ENCODE measurements around the gene SPEM2.

Gene SPEM2

DNA sequence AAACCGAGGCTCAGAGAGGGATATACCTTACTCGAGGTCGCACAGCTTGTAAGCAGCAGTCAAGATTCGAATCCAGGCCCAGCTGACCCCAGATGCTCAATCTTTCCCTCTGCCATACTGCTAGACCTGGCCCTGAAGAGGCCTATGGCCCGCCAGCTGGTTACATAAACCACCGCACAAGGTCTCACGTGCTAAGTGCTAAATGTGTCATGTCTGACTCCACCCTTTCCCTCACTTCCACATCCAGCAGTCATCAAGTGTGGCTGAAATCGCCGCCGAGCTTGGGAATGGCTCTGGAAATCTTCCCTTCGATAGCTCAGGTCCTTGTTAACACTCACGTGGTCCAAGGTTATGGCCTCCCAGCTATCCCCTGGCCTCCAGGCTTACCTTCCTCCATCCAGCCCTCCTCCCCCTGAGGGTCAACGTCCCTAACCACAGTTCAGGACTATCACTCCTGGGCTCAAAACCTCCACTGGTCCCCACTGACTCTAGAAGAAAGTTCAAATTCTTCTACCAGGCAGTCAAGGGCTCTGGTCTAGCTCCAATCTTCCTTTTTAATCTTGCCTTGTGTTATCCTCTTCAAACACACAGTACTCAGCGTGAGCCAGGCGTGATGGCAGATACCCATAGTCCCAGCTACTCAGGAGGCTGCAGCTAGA lies 50.5 kb downstream of the SPEM2 start:
- peak overlapping the region; percentile 77 for H3K27ac ChIP-seq (ENCODE audit: low read depth, low read length, poor library complexity, severe bottlenecking)

DNA sequence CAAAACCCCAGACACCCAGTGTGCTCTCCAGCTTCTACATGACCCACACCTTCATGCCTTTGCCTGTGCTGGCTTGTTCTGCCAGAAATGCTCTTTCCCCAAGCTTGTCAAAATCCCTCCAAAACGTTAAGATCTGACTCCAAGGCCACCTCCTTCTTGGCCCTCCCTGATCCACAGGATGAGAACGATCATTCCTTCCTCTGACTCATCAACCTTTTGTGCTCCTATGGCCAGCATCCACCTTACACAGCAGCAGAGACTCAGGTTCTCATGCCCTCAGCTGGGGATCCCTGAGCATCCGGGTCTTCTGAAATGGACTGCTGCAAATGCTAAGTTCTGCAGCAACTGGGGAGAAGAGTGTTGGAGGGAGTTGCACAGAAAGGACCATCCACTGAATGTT lies 51.1 kb downstream of the SPEM2 start:
- Histone ChIP-seq H3F3A (ENCODE audit: insufficient read depth, low read length) (no peaks in the 10 kb centered on the region), H3K9me3 (ENCODE audit: low read length) (no peaks in the 10 kb centered on the region), H3K4me3 (ENCODE audit: low read depth, low read length, poor library complexity, severe bottlenecking) (peak overlapping the region; percentile 76), H3K4me2 (ENCODE audit: low read length) (peak overlapping the region; percentile 69; the same call in 1 of the 2 replicates), H4K20me1 (ENCODE audit: insufficient read depth, low read length) (no peaks in the 10 kb centered on the region), H3K27ac (ENCODE audit: low read depth, low read length, poor library complexity, severe bottlenecking) (peak overlapping the region; percentile 77), H3K4me1 (ENCODE audit: insufficient read depth, low read length, severe bottlenecking) (peaks cover 44% of the 10 kb centered on the region), H3K9ac (ENCODE audit: low read length) (peak overlapping the region; percentile 14; the same call in 1 of the 2 replicates), H3K79me2 (ENCODE audit: insufficient read depth, low read length) (peaks cover 12% of the 10 kb centered on the region), H3K27me3 (ENCODE audit: insufficient read depth, low read length) (no peaks in the 10 kb centered on the region), H3K9me2 (ENCODE audit: low read depth, low read length) (no peaks in the 10 kb centered on the region), H2AFZ (ENCODE audit: low read length) (no peak overlapping the region), H3K36me3 (ENCODE audit: insufficient read depth, low read length) (no peaks in the 10 kb centered on the region)
- TF ChIP-seq, protein P1, sequence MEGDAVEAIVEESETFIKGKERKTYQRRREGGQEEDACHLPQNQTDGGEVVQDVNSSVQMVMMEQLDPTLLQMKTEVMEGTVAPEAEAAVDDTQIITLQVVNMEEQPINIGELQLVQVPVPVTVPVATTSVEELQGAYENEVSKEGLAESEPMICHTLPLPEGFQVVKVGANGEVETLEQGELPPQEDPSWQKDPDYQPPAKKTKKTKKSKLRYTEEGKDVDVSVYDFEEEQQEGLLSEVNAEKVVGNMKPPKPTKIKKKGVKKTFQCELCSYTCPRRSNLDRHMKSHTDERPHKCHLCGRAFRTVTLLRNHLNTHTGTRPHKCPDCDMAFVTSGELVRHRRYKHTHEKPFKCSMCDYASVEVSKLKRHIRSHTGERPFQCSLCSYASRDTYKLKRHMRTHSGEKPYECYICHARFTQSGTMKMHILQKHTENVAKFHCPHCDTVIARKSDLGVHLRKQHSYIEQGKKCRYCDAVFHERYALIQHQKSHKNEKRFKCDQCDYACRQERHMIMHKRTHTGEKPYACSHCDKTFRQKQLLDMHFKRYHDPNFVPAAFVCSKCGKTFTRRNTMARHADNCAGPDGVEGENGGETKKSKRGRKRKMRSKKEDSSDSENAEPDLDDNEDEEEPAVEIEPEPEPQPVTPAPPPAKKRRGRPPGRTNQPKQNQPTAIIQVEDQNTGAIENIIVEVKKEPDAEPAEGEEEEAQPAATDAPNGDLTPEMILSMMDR (IDR thresholded peaks at IDR 0.05; ENCODE audit: low read length): no peak
- no peak for TF ChIP-seq EZH2 (IDR thresholded peaks at IDR 0.05; ENCODE audit: borderline replicate concordance, low read length)

More for the DNA sequence above, 50.5 kb downstream of the SPEM2 start:
- Histone ChIP-seq H3K9me2 (ENCODE audit: low read depth, low read length) (no peaks in the 10 kb centered on the region), H3K79me2 (ENCODE audit: insufficient read depth, low read length) (peaks cover 12% of the 10 kb centered on the region), H3K36me3 (ENCODE audit: insufficient read depth, low read length) (no peaks in the 10 kb centered on the region), H4K20me1 (ENCODE audit: insufficient read depth, low read length) (no peaks in the 10 kb centered on the region), H3K9ac (ENCODE audit: low read length) (no peak overlapping the region; the same call in 1 of the 2 replicates), H3K4me3 (ENCODE audit: low read depth, low read length, poor library complexity, severe bottlenecking) (no peak overlapping the region), H2AFZ (ENCODE audit: low read length) (no peak overlapping the region), H3K4me1 (ENCODE audit: insufficient read depth, low read length, severe bottlenecking) (peaks cover 42% of the 10 kb centered on the region), H3F3A (ENCODE audit: insufficient read depth, low read length) (no peaks in the 10 kb centered on the region), H3K9me3 (ENCODE audit: low read length) (no peaks in the 10 kb centered on the region), H3K27me3 (ENCODE audit: insufficient read depth, low read length) (no peaks in the 10 kb centered on the region), H3K4me2 (ENCODE audit: low read length) (no peak overlapping the region)
- no peak for TF ChIP-seq EZH2 (IDR thresholded peaks at IDR 0.05; ENCODE audit: borderline replicate concordance, low read length)
- TF ChIP-seq, protein P1 (IDR thresholded peaks at IDR 0.05; ENCODE audit: low read length): no peak

DNA sequence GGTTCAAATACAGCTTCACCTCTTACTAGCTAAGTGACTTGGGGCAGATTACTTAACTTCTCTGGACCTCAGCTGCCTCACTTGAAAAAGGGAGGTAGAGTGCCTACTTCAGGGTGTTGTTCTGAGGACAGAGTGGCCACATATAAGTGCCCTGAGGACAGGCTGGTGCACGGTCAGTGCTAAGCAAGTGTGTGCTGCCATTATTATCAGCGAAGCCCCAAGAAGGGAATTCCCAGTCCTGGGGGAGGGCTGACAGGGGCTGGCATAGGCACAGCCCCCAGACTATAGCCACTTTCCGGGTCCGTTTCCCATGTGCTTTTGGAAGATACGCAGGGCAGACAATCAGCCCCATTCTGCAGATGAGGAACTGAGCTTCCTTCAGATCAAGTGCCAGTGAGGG lies 51.5 kb downstream of the SPEM2 start:
- no peaks in the 10 kb centered on the region for H4K20me1 ChIP-seq (ENCODE audit: insufficient read depth, low read length)
- no peaks in the 10 kb centered on the region for H3F3A ChIP-seq (ENCODE audit: insufficient read depth, low read length)
- H3K4me3 ChIP-seq (ENCODE audit: low read depth, low read length, poor library complexity, severe bottlenecking): peak overlapping the region; percentile 76
- peak overlapping the region; percentile 69 for H3K4me2 ChIP-seq (ENCODE audit: low read length)
- H3K27ac ChIP-seq (ENCODE audit: low read depth, low read length, poor library complexity, severe bottlenecking): peak overlapping the region; percentile 77
- H3K4me1 ChIP-seq (ENCODE audit: insufficient read depth, low read length, severe bottlenecking): peaks cover 44% of the 10 kb centered on the region
- peaks cover 12% of the 10 kb centered on the region for H3K79me2 ChIP-seq (ENCODE audit: insufficient read depth, low read length)
- H3K9ac ChIP-seq (ENCODE audit: low read length): peak overlapping the region; percentile 85; the same call in 1 of the 2 replicates
- H3K27me3 ChIP-seq (ENCODE audit: insufficient read depth, low read length): no peaks in the 10 kb centered on the region
- H2AFZ ChIP-seq (ENCODE audit: low read length): no peak overlapping the region
- no peaks in the 10 kb centered on the region for H3K9me3 ChIP-seq (ENCODE audit: low read length)
- H3K9me2 ChIP-seq (ENCODE audit: low read depth, low read length): no peaks in the 10 kb centered on the region
- H3K36me3 ChIP-seq (ENCODE audit: insufficient read depth, low read length): no peaks in the 10 kb centered on the region
- no peak for TF ChIP-seq EZH2 (IDR thresholded peaks at IDR 0.05; ENCODE audit: borderline replicate concordance, low read length)
- TF ChIP-seq, protein P1 (IDR thresholded peaks at IDR 0.05; ENCODE audit: low read length): no peak

Data from OCI-LY1 (cell line).